Breast epithelium (tissue), 3 donors: ENCODE data around the gene CRIP3.

Experiments used
- POLR2A ChIP-seq: fragments of 450-650 bp; IDR thresholded peaks from one replicate; pipeline ENCODE4 v1.6.1; 2016; ENCODE audit warnings: antibody characterized with exemption, mild to moderate bottlenecking, moderate library complexity
- POLR2AphosphoS5 ChIP-seq, 3 donors: sonication (generic); formaldehyde crosslinking; IDR thresholded peaks; one replicate each; pipeline ENCODE4 v1.6.1; 2017; ENCODE audit warnings: antibody characterized with exemption in 3 of 3
- TF ChIP-seq, protein P1 (sequence below), 3 donors: fragments of 450-650 bp; IDR thresholded peaks; one replicate each; pipeline ENCODE4 v1.5.1; 2016 to 2017; ENCODE audit warnings: antibody characterized with exemption in 3 of 3, mild to moderate bottlenecking in 3 of 3, moderate library complexity in 3 of 3

DNA sequence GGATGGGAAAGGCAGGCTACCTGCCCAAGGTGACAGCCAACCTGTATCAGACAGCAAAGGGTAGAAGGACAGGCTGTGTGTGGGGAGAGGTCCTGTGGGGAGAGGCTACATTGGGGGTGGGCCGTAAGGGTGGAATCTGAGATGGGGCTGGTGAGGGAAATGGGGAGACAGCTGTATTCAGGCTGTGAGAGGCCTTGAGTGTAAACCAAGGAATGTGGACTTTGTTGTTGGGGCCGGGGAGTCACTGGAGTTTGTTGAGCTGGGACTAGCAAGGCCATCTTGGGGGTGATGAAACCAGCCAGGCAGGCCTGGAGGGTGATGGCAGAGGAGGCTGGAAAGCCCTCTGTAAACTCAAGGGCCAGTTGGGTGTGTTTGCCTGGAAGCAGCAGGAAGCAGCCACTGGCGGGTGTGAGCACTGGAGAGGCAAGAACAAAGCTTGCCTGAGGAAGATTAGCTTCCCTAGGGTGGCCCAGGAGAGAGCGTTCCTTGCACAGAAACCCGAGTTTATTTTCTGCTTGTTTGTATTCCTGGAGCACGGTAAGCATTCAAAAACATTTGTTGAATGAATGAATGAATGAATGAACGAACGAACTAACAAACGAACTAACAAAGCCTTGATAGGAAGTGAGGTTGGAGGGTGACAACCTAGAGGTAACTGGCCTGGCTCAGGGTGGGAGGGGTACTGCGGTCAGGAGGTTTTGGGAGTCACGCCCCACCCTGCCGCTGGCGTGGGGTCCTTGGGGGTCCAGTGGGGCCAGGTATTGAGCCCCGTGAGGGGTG, 46.4 kb downstream of the CRIP3 start:
- TF ChIP-seq, protein P1, sequence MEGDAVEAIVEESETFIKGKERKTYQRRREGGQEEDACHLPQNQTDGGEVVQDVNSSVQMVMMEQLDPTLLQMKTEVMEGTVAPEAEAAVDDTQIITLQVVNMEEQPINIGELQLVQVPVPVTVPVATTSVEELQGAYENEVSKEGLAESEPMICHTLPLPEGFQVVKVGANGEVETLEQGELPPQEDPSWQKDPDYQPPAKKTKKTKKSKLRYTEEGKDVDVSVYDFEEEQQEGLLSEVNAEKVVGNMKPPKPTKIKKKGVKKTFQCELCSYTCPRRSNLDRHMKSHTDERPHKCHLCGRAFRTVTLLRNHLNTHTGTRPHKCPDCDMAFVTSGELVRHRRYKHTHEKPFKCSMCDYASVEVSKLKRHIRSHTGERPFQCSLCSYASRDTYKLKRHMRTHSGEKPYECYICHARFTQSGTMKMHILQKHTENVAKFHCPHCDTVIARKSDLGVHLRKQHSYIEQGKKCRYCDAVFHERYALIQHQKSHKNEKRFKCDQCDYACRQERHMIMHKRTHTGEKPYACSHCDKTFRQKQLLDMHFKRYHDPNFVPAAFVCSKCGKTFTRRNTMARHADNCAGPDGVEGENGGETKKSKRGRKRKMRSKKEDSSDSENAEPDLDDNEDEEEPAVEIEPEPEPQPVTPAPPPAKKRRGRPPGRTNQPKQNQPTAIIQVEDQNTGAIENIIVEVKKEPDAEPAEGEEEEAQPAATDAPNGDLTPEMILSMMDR (IDR thresholded peaks at IDR 0.05): no peak
- TF ChIP-seq POLR2A: no peak
- TF ChIP-seq POLR2AphosphoS5 (IDR thresholded peaks at IDR 0.05): no peak
